Activated CD8-positive, alpha-beta T cell treated with anti-CD3 and anti-CD28 coated beads for 36 hours (primary cell): ENCODE measurements around the gene HECA. TPM values are rescaled to one million over a fixed set of nuclear protein-coding genes. Genes with fewer than 3 reads are reported as not detected.

ENCODE experiments used
- ATAC-seq: fragments of 200-7000 bp; cut with Tn5 transposase; one replicate; pipeline ENCODE4 v1.10.0; 2021; ENCODE audit warnings: mild to moderate bottlenecking, moderate library complexity
- CTCF ChIA-PET: fragments of 350-600 bp; sonication (Branson Sonifier 250); formaldehyde crosslinking; loops from one replicate; lab custom pipeline; 2021; ENCODE audit warnings: antibody characterized with exemption; lab: Charles Lee
- POLR2A ChIA-PET: fragments of 350-600 bp; sonication (Branson Sonifier 250); formaldehyde crosslinking; loops from one replicate; lab custom pipeline; 2021; ENCODE audit warnings: antibody characterized with exemption; lab: Charles Lee
- DNase-seq: peaks from one replicate; pipeline ENCODE4 v3.0.0-alpha.2; 2020
- H3K27ac Mint-ChIP-seq: one replicate; pipeline ENCODE4 v1.8.0; 2021; ENCODE audit warnings: mild to moderate bottlenecking, mixed read lengths
- H3K27me3 Mint-ChIP-seq: one replicate; pipeline ENCODE4 v1.8.0; 2021; ENCODE audit warnings: mixed read lengths
- H3K36me3 Mint-ChIP-seq: one replicate; pipeline ENCODE4 v1.8.0; 2021; ENCODE audit warnings: low read depth, mixed read lengths
- H3K4me1 Mint-ChIP-seq: one replicate; pipeline ENCODE4 v1.8.0; 2021; ENCODE audit warnings: low read depth, mixed read lengths
- H3K4me3 Mint-ChIP-seq: one replicate; pipeline ENCODE4 v1.8.0; 2021; ENCODE audit warnings: mild to moderate bottlenecking, moderate library complexity, mixed read lengths
- H3K9me3 Mint-ChIP-seq: one replicate; pipeline ENCODE4 v1.8.0; 2021; ENCODE audit warnings: mixed read lengths
- intact Hi-C: fragments of 100-400 bp; cut with micrococcal nuclease; formaldehyde crosslinking; loops from one replicate; pipeline ENCODE4 v1.10.0; 2022
- total RNA-seq, 2 experiments: library from RNA; stranded (reverse); gene quantifications; one replicate each; pipeline ENCODE4 v1.2.3, GENCODE V29; 2021
- TF ChIP-seq, protein P1 (sequence below): fragments of 200-600 bp; IDR thresholded peaks from one replicate; pipeline ENCODE4 v1.8.0; 2022; ENCODE audit warnings: antibody characterized with exemption, mild to moderate bottlenecking

HECA gene
- total RNA-seq, 2 experiments from 2014 or later = 45.4 to 47.1 TPM

DNA sequence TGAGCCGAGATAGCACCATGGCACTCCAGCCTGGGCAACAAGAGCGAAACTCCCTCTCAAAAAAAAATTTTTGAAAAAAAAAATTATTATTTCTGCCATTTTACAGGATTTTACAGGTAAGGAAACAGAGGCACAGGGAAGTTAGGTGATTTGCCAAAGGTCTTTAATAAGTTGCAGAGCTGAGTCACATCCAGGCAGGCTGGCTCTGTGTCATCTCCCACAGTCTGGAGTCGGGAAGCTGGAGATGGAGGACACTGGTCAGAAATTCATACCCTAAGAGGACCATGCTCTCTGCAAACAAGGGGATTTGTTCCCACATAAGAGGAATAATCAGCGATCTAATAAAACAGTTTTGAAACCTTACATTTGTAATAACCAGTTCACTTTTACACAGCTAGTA lies 24.1 kb downstream of the HECA start:
- ChIA-PET POLR2A (interaction anchor here (0.7 to 12.5 kb wide), 4 partner anchors 7 to 38 kb away, joined by 4 to 89 read pairs (median 32); no protein-coding TSS in a partner anchor), CTCF (interaction anchor here (1.0 to 2.7 kb wide), 8 partner anchors 14 to 210 kb away, joined by 3 to 10 read pairs (median 3); no protein-coding TSS in a partner anchor)
- Mint-ChIP-seq H3K4me1 (peaks cover 87% of the 10 kb centered on the region), H3K9me3 (peaks cover 2% of the 10 kb centered on the region), H3K27ac (peak overlapping the region; percentile 99), H3K36me3 (peaks cover 58% of the 10 kb centered on the region), H3K27me3 (no peaks in the 10 kb centered on the region), H3K4me3 (no peak overlapping the region)
- TF ChIP-seq, protein P1, sequence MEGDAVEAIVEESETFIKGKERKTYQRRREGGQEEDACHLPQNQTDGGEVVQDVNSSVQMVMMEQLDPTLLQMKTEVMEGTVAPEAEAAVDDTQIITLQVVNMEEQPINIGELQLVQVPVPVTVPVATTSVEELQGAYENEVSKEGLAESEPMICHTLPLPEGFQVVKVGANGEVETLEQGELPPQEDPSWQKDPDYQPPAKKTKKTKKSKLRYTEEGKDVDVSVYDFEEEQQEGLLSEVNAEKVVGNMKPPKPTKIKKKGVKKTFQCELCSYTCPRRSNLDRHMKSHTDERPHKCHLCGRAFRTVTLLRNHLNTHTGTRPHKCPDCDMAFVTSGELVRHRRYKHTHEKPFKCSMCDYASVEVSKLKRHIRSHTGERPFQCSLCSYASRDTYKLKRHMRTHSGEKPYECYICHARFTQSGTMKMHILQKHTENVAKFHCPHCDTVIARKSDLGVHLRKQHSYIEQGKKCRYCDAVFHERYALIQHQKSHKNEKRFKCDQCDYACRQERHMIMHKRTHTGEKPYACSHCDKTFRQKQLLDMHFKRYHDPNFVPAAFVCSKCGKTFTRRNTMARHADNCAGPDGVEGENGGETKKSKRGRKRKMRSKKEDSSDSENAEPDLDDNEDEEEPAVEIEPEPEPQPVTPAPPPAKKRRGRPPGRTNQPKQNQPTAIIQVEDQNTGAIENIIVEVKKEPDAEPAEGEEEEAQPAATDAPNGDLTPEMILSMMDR = no peak
- intact Hi-C loops = no loop called here
- DNase-seq (no peak), ATAC-seq (no peak)

DNA sequence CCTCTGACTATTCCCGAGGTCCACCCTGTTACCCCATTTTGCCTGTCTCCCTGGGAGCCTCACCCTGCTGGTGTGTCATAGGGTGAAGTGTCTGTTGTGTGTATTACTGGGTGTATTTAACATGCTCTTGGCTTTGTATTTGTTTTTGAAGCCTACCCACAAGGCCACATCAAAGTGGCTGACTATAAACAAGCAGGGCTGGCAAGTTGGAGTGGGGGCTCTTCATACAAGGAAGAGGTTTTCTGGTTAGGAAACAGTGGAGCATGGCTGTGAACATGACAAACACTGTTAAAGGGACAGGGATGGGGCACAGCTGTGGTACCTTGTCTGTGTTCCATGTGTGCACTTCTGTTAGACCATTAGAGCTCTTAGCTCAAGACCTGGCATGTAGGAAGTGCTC lies 26.3 kb downstream of the HECA start:
- TF ChIP-seq, protein P1 = no peak
- peaks cover 88% of the 10 kb centered on the region for H3K4me1 Mint-ChIP-seq
- ATAC-seq (peak; percentile 52), DNase-seq (peak; percentile 77)
- ChIA-PET CTCF (interaction anchor here (0.6 to 2.2 kb wide), 5 partner anchors 9 to 36 kb away, joined by 3 to 9 read pairs (median 7); no protein-coding TSS in a partner anchor), POLR2A (interaction anchor here (0.6 to 7.3 kb wide), 5 partner anchors 9 to 213 kb away, joined by 3 to 44 read pairs (median 7); partner anchors contain the start of gene CITED2)
- H3K4me3 Mint-ChIP-seq = peak overlapping the region; percentile 47
- H3K27me3 Mint-ChIP-seq = no peaks in the 10 kb centered on the region
- peaks cover 2% of the 10 kb centered on the region for H3K9me3 Mint-ChIP-seq
- peak overlapping the region; percentile 99 for H3K27ac Mint-ChIP-seq
- H3K36me3 Mint-ChIP-seq = peaks cover 57% of the 10 kb centered on the region
- intact Hi-C loops = no loop called here

DNA sequence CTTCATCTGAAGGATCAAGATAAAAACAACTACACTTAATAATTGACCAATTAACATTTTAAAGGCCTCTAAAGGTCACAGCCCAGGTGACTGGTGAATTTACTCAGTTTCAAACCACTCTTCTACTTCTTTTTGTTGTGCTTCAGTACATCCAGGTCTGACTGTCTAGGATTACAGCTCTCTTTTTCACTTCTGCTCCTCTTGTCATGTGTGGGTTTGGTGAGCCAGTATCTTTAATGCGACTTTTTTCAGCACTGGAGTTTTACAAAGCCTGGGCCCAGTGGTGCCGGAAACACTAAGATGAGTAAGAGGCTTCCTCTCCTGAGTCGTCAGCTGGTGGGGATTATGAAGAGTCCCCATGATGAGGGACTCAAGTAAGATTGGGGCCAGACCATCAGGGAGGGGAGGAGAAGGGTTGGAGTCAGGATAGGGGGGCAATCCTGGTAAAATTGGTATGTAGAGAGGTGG lies 27.0 kb downstream of the HECA start:
- Mint-ChIP-seq H3K36me3 (peaks cover 56% of the 10 kb centered on the region), H3K9me3 (peaks cover 2% of the 10 kb centered on the region), H3K27ac (peak overlapping the region; percentile 99), H3K4me1 (peaks cover 85% of the 10 kb centered on the region), H3K27me3 (no peaks in the 10 kb centered on the region), H3K4me3 (peak overlapping the region; percentile 47)
- intact Hi-C loops = no loop called here
- peak; percentile 80 for ATAC-seq
- ChIA-PET CTCF (interaction anchor here (0.6 to 2.2 kb wide), 6 partner anchors 9 to 203 kb away, joined by 3 to 9 read pairs (median 6); no protein-coding TSS in a partner anchor), POLR2A (interaction anchor here (0.6 to 7.3 kb wide), 7 partner anchors 10 to 212 kb away, joined by 3 to 44 read pairs (median 6); partner anchors contain the start of gene CITED2)
- TF ChIP-seq, protein P1 = no peak
- DNase-seq = peak; percentile 85

DNA sequence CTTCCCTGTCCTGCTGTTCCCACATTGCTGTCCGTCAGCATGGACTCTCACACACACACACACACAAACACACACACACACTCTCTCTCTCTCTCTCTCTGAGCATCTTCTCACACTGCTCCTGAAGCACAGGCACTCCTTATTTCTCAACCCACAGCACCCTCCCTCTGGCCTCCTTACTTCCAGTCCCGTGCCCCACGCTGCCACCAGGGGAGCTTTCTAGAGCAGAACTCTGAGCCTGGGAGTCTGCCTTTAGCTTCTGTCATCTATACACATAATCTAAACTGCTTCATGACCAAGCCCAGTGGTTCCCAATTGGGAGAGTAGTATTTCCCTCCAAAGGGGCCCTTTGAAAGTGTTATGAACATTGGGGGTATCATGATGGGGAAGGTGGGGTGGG lies 29.1 kb downstream of the HECA start:
- ChIA-PET POLR2A (interaction anchor here (0.8 to 7.3 kb wide), 3 partner anchors 9 to 19 kb away, joined by 3 to 44 read pairs (median 29); no protein-coding TSS in a partner anchor), CTCF (interaction anchor here (0.9 to 3.0 kb wide), 8 partner anchors 9 to 39 kb away, joined by 3 to 12 read pairs (median 4); no protein-coding TSS in a partner anchor)
- TF ChIP-seq, protein P1 = peak; percentile 27
- H3K4me1 Mint-ChIP-seq = peaks cover 92% of the 10 kb centered on the region
- DNase-seq (peak; percentile 65), ATAC-seq (peak; percentile 18)
- H3K27me3 Mint-ChIP-seq = no peaks in the 10 kb centered on the region
- peaks cover 57% of the 10 kb centered on the region for H3K36me3 Mint-ChIP-seq
- no peaks in the 10 kb centered on the region for H3K9me3 Mint-ChIP-seq
- H3K4me3 Mint-ChIP-seq = peak overlapping the region; percentile 13
- H3K27ac Mint-ChIP-seq = peak overlapping the region; percentile 99
- intact Hi-C loops = loop anchor here (2.0 kb wide), 1 partner anchor 39 kb away; no protein-coding TSS in a partner anchor

DNA sequence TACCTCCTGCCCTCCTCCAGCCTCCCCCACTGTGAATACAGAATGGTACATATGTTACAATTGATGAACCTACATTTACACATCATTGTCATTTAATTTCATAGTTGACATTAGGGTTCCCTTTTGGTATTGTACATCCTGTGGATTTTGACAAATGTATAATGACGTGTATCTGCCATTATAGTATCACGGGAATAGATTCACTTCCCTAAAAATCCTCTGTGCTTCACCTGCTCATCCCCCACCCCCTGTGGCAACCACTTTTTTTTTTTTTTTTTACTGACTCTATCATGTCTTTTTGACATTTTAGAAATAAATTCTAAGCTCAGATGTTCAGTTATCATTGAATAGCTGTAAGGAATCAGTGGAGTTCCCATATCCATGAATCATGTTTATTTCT lies 30.4 kb downstream of the HECA start:
- TF ChIP-seq, protein P1 = no peak
- intact Hi-C loops = loop anchor here (2.0 kb wide), 1 partner anchor 41 kb away; no protein-coding TSS in a partner anchor
- H3K4me1 Mint-ChIP-seq = peaks cover 92% of the 10 kb centered on the region
- ATAC-seq (no peak), DNase-seq (no peak)
- H3K9me3 Mint-ChIP-seq = no peaks in the 10 kb centered on the region
- ChIA-PET CTCF (interaction anchor here (1.0 to 3.0 kb wide), 5 partner anchors 13 to 41 kb away, joined by 3 to 12 read pairs (median 6); no protein-coding TSS in a partner anchor), POLR2A (interaction anchor here (0.8 to 7.3 kb wide), 4 partner anchors 13 to 178 kb away, joined by 3 to 44 read pairs (median 16); no protein-coding TSS in a partner anchor)
- peak overlapping the region; percentile 99 for H3K27ac Mint-ChIP-seq
- H3K36me3 Mint-ChIP-seq = peaks cover 63% of the 10 kb centered on the region
- H3K4me3 Mint-ChIP-seq = no peak overlapping the region
- no peaks in the 10 kb centered on the region for H3K27me3 Mint-ChIP-seq
